HEK293T (cell line): ENCODE results near the gene PCNX2.

Experiments
- CTCF ChIA-PET: fragments of 350-600 bp; formaldehyde crosslinking; extraction: SDS; loops from one replicate; lab custom pipeline; 2021; ENCODE audit warnings: antibody characterized with exemption, inconsistent platforms; lab: Yijun Ruan, JAX
- POLR2A ChIA-PET: fragments of 350-600 bp; formaldehyde crosslinking; extraction: SDS; loops from one replicate; lab custom pipeline; 2020; ENCODE audit warnings: antibody characterized with exemption, inconsistent platforms; lab: Yijun Ruan, JAX
- DNase-seq: peaks from one replicate; pipeline ENCODE4 v3.0.0; 2012; ENCODE audit warnings: mixed read lengths; ENCODE audit errors: extremely low spot score
- ARNT ChIP-seq: fragments of 450-650 bp; IDR thresholded peaks from 2 replicates; pipeline ENCODE4 v1.6.1; 2017; ENCODE audit warnings: mild to moderate bottlenecking
- BHLHE40 ChIP-seq: fragments of 450-650 bp; IDR thresholded peaks from 2 replicates; pipeline ENCODE4 v1.6.1; 2016; ENCODE audit warnings: mild to moderate bottlenecking, moderate library complexity, borderline replicate concordance
- CTBP1 ChIP-seq: fragments of 450-650 bp; IDR thresholded peaks from 2 replicates; pipeline ENCODE4 v1.6.1; 2016; ENCODE audit warnings: borderline replicate concordance
- ELF4 ChIP-seq: fragments of 450-650 bp; IDR thresholded peaks from 2 replicates; pipeline ENCODE4 v1.6.1; 2017; ENCODE audit warnings: antibody characterized with exemption
- FOXA1 ChIP-seq: fragments of 450-650 bp; IDR thresholded peaks from 2 replicates; pipeline ENCODE4 v1.6.1; 2016; ENCODE audit warnings: mild to moderate bottlenecking
- FOXK2 ChIP-seq: fragments of 450-650 bp; IDR thresholded peaks from 2 replicates; pipeline ENCODE4 v1.6.1; 2016; ENCODE audit warnings: mild to moderate bottlenecking
- FOXM1 ChIP-seq: fragments of 450-650 bp; IDR thresholded peaks from 2 replicates; pipeline ENCODE4 v1.6.1; 2017; ENCODE audit warnings: mild to moderate bottlenecking, borderline replicate concordance
- HDGF ChIP-seq: fragments of 450-650 bp; IDR thresholded peaks from 2 replicates; pipeline ENCODE4 v1.6.1; 2017; ENCODE audit warnings: antibody characterized with exemption, borderline replicate concordance
- L3MBTL2 ChIP-seq: fragments of 450-650 bp; conservative IDR thresholded peaks from 2 replicates; pipeline ENCODE4 v1.6.1; 2016; ENCODE audit warnings: mild to moderate bottlenecking
- LEF1 ChIP-seq: fragments of 450-650 bp; IDR thresholded peaks from 2 replicates; pipeline ENCODE4 v1.6.1; 2017; ENCODE audit warnings: mild to moderate bottlenecking, borderline replicate concordance
- NFRKB ChIP-seq: fragments of 450-650 bp; IDR thresholded peaks from 2 replicates; pipeline ENCODE4 v1.6.1; 2016; ENCODE audit warnings: mild to moderate bottlenecking, moderate library complexity
- SP1 ChIP-seq: fragments of 450-650 bp; IDR thresholded peaks from 2 replicates; pipeline ENCODE4 v1.6.1; 2017
- SUZ12 ChIP-seq: fragments of 450-650 bp; IDR thresholded peaks from 2 replicates; pipeline ENCODE4 v1.6.1; 2016; ENCODE audit warnings: mild to moderate bottlenecking
- TARDBP ChIP-seq: fragments of 450-650 bp; IDR thresholded peaks from 2 replicates; pipeline ENCODE4 v1.6.1; 2016
- ZNF384 ChIP-seq: fragments of 450-650 bp; IDR thresholded peaks from 2 replicates; pipeline ENCODE4 v1.6.1; 2016
- TF ChIP-seq, protein P1 (sequence below): fragments of 450-650 bp; IDR thresholded peaks from 2 replicates; pipeline ENCODE4 v1.6.1; 2016

PCNX2 gene

DNA sequence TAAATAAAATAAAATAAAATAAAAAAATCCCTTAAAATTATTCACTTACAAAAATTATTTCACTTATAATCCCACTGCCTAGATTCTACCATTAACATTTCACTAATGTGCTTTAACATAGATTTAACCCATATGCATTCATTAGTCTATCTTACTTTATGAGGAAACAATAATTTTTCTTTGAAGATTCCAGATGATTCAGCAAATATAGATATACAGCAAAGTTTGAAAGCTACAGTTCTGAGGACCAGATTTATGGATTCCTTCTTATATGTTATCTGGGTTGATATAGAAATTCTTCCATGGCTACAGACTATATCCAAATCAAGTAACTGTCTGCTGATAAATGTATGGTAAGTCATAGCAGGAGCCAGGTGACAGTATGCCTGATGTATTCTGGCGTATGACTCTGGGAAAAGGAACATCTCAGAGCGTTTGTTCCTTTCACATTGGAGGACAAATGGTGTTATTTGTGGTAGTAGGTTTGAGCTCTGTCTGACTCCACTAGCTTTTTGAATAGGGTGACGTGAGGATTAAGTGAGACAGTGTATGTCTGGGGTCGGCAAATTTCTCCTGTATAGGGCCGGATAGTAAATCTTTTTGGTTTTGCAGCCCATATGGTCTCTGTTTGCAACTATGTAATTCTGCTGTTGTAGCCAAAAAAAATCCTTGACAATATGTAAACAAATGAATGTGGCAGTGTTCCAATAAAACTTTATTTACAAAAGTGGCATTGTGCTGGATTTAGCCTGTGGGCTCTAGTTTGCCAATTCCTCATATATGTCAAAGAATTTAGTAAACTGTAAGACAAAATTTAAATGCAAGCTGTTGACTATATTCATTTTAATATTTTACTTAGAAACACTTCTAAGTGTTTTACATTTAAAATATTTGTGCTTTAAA, 41.3 kb upstream of the PCNX2 start:
- DNase-seq, result no peak
- ChIA-PET CTCF (no interaction called here), POLR2A (no interaction called here)
- TF ChIP-seq L3MBTL2 (no peak), FOXK2 (no peak), NFRKB (no peak), ZNF384 (no peak), CTBP1 (no peak), SUZ12 (no peak), HDGF (no peak), SP1 (no peak), TARDBP (no peak), ELF4 (no peak), FOXA1 (no peak), ARNT (no peak)
- TF ChIP-seq, protein P1, sequence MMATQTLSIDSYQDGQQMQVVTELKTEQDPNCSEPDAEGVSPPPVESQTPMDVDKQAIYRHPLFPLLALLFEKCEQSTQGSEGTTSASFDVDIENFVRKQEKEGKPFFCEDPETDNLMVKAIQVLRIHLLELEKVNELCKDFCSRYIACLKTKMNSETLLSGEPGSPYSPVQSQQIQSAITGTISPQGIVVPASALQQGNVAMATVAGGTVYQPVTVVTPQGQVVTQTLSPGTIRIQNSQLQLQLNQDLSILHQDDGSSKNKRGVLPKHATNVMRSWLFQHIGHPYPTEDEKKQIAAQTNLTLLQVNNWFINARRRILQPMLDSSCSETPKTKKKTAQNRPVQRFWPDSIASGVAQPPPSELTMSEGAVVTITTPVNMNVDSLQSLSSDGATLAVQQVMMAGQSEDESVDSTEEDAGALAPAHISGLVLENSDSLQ, result no peak

DNA sequence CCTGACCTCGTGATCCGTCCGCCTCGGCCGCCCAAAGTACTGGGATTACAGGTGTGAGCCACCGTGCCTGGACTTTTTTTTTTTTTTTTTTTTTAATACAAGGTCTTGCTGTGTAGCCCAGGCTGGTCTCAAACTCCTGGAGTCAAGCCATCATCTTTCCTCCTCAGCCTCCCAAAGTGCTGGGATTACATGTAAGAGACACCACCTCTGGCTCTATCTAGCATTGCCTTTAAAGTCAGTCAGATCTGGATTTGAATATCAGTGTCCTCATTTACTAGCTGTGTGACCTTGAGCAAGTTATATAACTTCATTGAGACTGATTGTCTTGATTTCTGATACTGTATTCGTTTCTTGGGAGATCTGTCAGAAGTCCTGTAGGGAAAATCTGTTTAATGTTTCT, 38.6 kb upstream of the PCNX2 start:
- ChIA-PET POLR2A (interaction anchor here (0.6 kb wide), 1 partner anchor 565 kb away, joined by 6 read pairs; no protein-coding TSS in a partner anchor), CTCF (interaction anchor here (0.6 to 0.7 kb wide), 2 partner anchors 30 to 38 kb away, joined by 3 to 4 read pairs; no protein-coding TSS in a partner anchor)
- TF ChIP-seq BHLHE40, result no peak
- TF ChIP-seq LEF1, result no peak
- no peak for TF ChIP-seq SUZ12
- TF ChIP-seq, protein P1, result no peak
- TF ChIP-seq FOXA1, result no peak
- no peak for TF ChIP-seq ZNF384
- TF ChIP-seq SP1, result no peak
- TF ChIP-seq ELF4, result no peak
- TF ChIP-seq FOXK2, result no peak
- TF ChIP-seq HDGF, result no peak
- no peak for TF ChIP-seq NFRKB
- no peak for TF ChIP-seq TARDBP
- TF ChIP-seq CTBP1, result no peak
- no peak for TF ChIP-seq ARNT
- no peak for TF ChIP-seq FOXM1
- no peak for TF ChIP-seq L3MBTL2
- no peak for DNase-seq

DNA sequence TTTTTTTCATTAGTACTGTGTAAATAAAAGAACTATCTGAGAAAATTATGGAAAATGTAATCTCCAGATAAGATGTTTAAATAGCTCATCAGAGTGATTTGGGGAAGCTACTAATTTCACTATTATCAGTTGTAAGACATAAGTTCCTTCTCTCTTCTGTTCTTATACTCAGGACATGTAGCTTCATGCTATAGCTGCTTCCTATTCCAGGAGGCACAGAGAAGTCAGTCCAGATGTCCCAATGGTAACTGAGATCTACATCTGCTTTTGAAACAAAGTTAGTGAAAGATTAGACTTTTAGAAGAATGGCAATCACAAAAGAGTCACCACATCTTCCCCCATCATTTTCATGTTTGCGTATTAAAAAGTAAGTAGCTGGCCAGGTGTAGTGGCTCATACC, 37.6 kb upstream of the PCNX2 start:
- ChIA-PET CTCF (interaction anchor here (0.7 to 1.4 kb wide), 2 partner anchors 76 to 563 kb away, joined by 3 to 4 read pairs; no protein-coding TSS in a partner anchor), POLR2A (no interaction called here)
- TF ChIP-seq NFRKB (no peak), ELF4 (no peak), SUZ12 (no peak), HDGF (no peak), CTBP1 (no peak), L3MBTL2 (no peak), FOXA1 (no peak), BHLHE40 (no peak), TARDBP (no peak), SP1 (no peak), FOXK2 (no peak), LEF1 (no peak), ZNF384 (no peak), ARNT (no peak), FOXM1 (no peak)
- TF ChIP-seq, protein P1, result no peak
- no peak for DNase-seq

DNA sequence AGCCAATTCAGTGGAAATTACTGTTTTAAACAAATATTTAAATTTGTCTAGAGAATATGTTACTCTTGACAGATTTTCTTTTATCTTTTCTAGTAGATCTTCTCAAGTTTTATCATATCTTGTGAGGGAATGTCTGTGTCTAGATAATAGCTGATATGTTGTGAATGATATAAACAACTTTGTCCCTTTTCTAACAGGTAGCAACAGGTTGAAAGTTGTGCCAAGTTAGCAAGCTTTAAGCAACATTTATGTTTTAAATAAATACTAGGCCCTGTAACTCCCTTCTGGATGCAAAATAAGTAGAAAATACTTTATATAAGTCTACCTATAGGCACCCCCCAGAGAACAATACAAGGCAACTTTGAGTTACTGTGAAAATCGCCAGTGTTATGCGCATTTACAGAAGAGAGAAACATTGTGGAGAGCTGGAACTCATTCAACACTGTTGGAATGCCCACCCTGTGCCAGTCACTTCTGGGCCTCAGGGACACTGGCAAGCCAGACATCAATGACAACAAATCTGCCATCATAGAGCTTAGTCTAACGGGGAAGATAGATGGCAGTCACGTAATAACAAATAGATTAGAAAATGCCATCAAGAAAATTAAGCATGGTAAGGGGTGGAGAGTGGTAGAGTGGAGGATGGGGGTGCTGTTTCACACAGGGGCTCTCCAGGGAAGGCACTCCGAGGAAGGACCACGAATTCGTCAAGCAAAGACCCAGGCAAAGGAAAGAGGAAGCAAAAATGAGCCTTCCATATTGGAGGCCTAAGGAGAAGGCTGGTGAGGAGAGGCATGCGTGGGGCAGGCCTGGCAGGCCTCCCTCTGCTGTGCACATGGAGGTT, 36.4 kb upstream of the PCNX2 start:
- TF ChIP-seq L3MBTL2, result no peak
- TF ChIP-seq BHLHE40, result no peak
- TF ChIP-seq, protein P1, result no peak
- TF ChIP-seq NFRKB, result no peak
- POLR2A ChIA-PET, result no interaction called here
- CTCF ChIA-PET, result interaction anchor here (1.4 kb wide), 1 partner anchor 74 kb away, joined by 4 read pairs; no protein-coding TSS in a partner anchor
- DNase-seq, result no peak
